SK-N-MC (cell line): ENCODE measurements around the gene DCAF8L2.
"Not testable (repeated sequence)": the region's sequence is repeated elsewhere in the genome, so short reads cannot be mapped to it uniquely, and the experiment has no call there.

Source experiments
- DNase-seq: peaks from one replicate; pipeline ENCODE4 v3.0.0-alpha.2; 2011; ENCODE audit warnings: low read depth, low spot score
- H3K27ac ChIP-seq: fragments of 200-600 bp; sonication (generic); 2 replicates; pipeline ENCODE4 v1.5.1; 2016; ENCODE audit warnings: mixed run types
- H3K36me3 ChIP-seq: fragments of 200-600 bp; sonication (generic); 2 replicates; pipeline ENCODE4 v1.6.1; 2017; ENCODE audit warnings: antibody characterized with exemption, low read length, mixed read lengths; ENCODE audit not compliant: insufficient read depth
- H3K4me3 ChIP-seq: fragments of 200-600 bp; sonication (generic); 2 replicates; pipeline ENCODE4 v1.5.1; 2016
- H3K9ac ChIP-seq: fragments of 200-600 bp; sonication (generic); 2 replicates; pipeline ENCODE4 v1.8.0; 2017; ENCODE audit warnings: mixed run types, mixed read lengths; ENCODE audit not compliant: insufficient read length
- H3K9me3 ChIP-seq: fragments of 200-600 bp; sonication (generic); 2 replicates; pipeline ENCODE4 v1.6.1; 2017; ENCODE audit warnings: low read depth, mild to moderate bottlenecking, antibody characterized with exemption, low read length, moderate library complexity, mixed read lengths
- EZH2 ChIP-seq: fragments of 200-600 bp; sonication (generic); IDR thresholded peaks from one replicate; pipeline ENCODE4 v1.6.1; 2017; ENCODE audit warnings: antibody characterized with exemption
- FOXP2 ChIP-seq: optimal IDR thresholded peaks from 2 replicates; pipeline ENCODE3; 2011; ENCODE audit warnings: mild to moderate bottlenecking, moderate library complexity; ENCODE audit not compliant: insufficient read depth; ENCODE audit errors: extremely low read length, control extremely low read depth
- POLR2AphosphoS5 ChIP-seq: IDR thresholded peaks from 2 replicates; pipeline ENCODE4 v1.6.1; 2012; ENCODE audit warnings: mild to moderate bottlenecking, low read depth, low read length, borderline replicate concordance

DCAF8L2 gene

DNA sequence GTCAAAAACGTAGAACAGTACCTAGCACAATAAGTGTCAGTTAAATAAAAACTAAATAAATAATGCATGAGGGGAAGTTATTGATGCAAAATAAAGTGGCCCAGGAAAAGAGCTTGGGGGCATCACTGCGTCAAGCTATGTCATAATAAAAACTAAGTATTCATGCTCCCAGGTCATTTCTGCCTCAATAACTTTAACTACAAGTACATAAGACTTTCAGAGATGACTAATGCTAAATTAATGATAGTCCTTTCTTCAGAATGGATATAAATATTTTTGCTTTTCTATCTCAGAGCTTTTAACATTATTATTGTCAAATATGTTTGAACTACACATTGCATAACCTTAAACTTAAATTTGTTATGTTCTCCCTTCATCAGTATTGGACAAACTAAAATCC is 125.5 kb downstream of the DCAF8L2 start:
- no peaks in the 10 kb centered on the region for H3K36me3 ChIP-seq
- no peak for TF ChIP-seq POLR2AphosphoS5
- no peak for TF ChIP-seq EZH2
- no peaks in the 10 kb centered on the region for H3K9me3 ChIP-seq
- DNase-seq = no peak
- no peak overlapping the region for H3K9ac ChIP-seq
- H3K27ac ChIP-seq = no peak overlapping the region
- no peak overlapping the region for H3K4me3 ChIP-seq

DNA sequence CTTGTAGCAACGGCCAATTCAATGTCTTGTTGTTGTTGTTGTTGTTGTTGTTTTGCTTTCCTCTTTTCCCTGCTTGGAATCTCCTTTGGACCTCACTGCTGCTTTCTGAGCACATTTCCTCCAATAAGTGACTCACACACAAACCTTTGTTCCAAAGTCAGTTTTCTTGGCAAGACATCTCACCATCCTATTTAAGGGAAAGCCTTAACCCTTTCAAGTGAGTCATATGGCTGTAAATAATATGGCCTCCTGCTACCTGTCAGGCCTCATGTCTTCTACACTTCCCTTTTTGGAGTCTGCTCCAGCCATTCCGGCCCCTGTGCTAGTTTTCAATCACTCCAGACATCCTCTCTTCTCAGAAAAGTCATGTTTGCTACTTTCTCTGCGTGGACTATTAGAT is 138.1 kb downstream of the DCAF8L2 start:
- Histone ChIP-seq H3K4me3 (no peak overlapping the region), H3K36me3 (no peaks in the 10 kb centered on the region), H3K27ac (no peak overlapping the region), H3K9me3 (no peaks in the 10 kb centered on the region), H3K9ac (no peak overlapping the region)
- no peak for TF ChIP-seq EZH2
- TF ChIP-seq POLR2AphosphoS5 = no peak
- no peak for TF ChIP-seq FOXP2
- DNase-seq = no peak

DNA sequence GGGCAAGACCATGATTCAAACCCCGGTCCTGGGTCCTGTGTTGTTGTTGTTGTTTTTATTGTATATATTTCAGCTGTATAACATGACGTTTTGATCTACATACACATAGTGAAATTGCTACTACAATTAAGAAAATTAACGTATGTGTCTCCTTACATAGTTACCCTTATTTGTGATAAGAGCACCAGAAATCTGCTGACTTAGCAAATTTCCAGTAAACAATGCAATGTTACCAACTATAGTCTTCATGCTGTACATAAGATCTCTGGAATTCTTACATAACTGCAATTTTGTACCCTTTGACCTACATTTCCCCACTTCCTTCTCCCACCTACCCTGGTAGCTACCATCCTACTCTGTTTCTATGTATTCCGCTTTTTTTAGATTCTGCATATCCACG is 141.8 kb downstream of the DCAF8L2 start:
- Histone ChIP-seq H3K9ac (no peak overlapping the region), H3K4me3 (no peak overlapping the region), H3K36me3 (no peaks in the 10 kb centered on the region), H3K27ac (no peak overlapping the region), H3K9me3 (no peaks in the 10 kb centered on the region)
- DNase-seq = no peak
- TF ChIP-seq FOXP2 (no peak), POLR2AphosphoS5 (no peak), EZH2 (no peak)

DNA sequence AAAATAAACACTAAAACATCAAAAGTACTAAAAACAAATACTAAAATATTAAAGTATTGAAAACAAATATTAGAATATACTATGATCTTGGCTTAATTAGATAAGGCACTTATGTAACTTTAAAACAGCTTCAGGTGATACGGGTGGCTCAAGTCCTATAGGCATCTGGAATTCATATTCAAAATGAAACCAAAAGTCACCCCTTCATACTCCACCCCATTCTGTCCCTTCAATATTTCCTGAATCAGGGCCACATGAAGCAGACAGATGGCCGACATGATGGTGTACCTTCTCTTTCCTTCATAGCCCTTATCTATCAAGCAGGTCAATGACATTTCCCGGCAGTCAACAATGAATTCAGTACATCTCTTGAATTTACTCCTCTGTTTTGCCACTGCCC is 145.8 kb downstream of the DCAF8L2 start:
- no peaks in the 10 kb centered on the region for H3K36me3 ChIP-seq
- no peaks in the 10 kb centered on the region for H3K9me3 ChIP-seq
- no peak overlapping the region for H3K27ac ChIP-seq
- TF ChIP-seq FOXP2 = no peak
- no peak for TF ChIP-seq POLR2AphosphoS5
- TF ChIP-seq EZH2 = no peak
- no peak overlapping the region for H3K4me3 ChIP-seq
- H3K9ac ChIP-seq = no peak overlapping the region
- no peak for DNase-seq

DNA sequence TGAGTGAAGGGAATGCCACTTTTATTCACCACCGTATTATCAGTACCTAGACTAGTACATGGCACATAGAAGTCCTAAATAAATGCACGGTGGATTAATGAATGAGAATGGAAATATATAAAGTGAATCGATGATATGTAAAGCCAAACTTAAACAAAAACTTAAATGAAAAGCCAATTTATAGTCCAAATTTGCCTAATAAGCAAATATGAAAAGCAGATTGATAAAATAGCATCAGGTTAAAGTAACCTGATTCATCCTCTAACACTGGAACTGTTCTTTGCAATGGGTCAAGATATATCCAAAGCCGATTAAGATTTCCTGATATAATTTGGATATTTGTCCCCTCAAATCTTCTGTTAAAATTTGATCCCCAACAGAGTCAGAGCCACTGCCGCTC is 150.8 kb downstream of the DCAF8L2 start:
- no peak overlapping the region for H3K4me3 ChIP-seq
- H3K9ac ChIP-seq = no peak overlapping the region
- no peak for TF ChIP-seq POLR2AphosphoS5
- H3K27ac ChIP-seq = no peak overlapping the region
- no peaks in the 10 kb centered on the region for H3K9me3 ChIP-seq
- no peaks in the 10 kb centered on the region for H3K36me3 ChIP-seq
- DNase-seq = no peak

DNA sequence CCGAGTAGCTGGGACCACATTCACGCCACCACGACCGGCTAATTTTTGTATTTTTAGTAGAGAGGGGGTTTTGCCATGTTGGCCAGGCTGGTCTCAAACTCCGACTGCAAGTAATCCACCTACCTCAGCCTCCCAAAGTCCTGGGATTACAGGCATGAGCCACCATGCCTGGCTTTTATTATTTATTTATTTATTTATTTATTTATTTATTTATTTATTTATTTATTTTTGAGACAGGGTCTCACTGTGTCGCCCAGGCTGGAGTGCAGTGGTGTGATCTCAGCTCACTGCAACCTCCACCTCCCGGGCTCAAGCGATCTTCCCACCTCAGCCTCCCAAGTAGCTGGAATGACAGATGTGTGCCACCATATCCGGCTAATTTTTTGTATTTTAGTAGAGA is 153.4 kb downstream of the DCAF8L2 start:
- not testable (repeated sequence) for H3K9ac ChIP-seq, H3K4me3 ChIP-seq, H3K9me3 ChIP-seq, H3K36me3 ChIP-seq, DNase-seq, H3K27ac ChIP-seq

DNA sequence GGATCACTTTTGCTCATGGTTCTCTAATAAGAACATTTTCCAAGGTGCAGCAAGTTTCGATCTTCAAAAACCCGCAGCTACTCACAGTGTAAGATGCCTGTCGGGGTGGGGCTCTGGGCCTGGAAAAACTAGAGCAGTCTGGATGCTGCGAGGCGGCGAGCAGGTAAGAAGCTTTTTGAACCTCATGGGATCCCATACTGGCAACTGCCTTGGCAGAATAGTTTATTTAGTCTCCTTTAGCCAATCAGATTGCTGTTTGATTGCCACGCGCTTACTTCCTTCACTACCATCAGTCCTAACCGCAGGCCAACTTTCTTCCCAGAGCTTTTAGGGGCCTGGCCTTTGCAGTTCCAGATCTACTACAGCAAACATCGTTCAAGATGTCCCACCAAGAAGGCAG is 156.4 kb downstream of the DCAF8L2 start:
- Histone ChIP-seq H3K4me3 (no peak overlapping the region), H3K9me3 (no peaks in the 10 kb centered on the region), H3K36me3 (no peaks in the 10 kb centered on the region), H3K27ac (no peak overlapping the region), H3K9ac (no peak overlapping the region)
- no peak for DNase-seq
- no peak for TF ChIP-seq EZH2
- no peak for TF ChIP-seq FOXP2
- TF ChIP-seq POLR2AphosphoS5 = no peak

DNA sequence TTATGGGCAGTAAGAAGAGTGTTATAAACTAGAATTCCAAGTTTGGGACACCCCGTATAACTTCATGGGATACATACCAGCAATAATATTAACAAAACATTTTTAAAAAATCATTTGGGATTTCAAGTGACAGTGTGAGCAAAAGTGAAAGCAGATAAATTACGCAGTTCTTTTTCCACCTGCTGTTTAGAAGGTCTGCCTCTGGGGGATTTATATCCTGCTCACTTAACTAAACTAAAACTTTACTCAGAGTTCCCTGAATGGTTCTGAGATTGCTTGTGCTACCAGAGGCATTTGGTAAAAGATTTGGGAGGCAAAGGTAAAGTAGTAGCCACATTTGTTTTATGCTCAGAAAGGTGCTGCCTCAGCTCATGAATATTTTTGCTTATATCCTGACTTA is 160.2 kb downstream of the DCAF8L2 start:
- not testable (repeated sequence) for H3K9ac ChIP-seq, H3K9me3 ChIP-seq, DNase-seq, H3K4me3 ChIP-seq, H3K27ac ChIP-seq, H3K36me3 ChIP-seq

DNA sequence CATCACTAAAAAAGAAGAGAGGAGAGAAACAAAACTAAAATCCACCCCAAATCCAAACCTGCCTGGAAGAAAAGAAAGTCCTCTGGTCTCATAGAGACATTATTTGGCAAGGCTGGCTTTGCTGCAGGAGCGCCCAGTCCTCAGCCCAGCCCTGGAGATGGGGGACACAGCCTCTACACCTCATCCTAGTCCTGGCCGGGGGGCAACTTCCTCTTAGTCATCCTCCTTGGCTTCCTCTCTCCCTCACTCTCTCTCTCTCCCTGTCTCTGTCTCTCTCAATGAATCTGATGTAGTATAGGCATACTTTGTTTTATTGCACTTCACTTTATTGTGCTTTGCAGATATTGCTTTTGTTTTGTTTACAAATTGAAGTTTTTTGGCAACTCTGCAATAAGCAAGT is 161.8 kb downstream of the DCAF8L2 start:
- Histone ChIP-seq H3K9ac (no peak overlapping the region), H3K9me3 (no peaks in the 10 kb centered on the region), H3K36me3 (no peaks in the 10 kb centered on the region), H3K27ac (no peak overlapping the region), H3K4me3 (no peak overlapping the region)
- TF ChIP-seq POLR2AphosphoS5 (no peak), EZH2 (no peak), FOXP2 (no peak)
- DNase-seq = no peak

DNA sequence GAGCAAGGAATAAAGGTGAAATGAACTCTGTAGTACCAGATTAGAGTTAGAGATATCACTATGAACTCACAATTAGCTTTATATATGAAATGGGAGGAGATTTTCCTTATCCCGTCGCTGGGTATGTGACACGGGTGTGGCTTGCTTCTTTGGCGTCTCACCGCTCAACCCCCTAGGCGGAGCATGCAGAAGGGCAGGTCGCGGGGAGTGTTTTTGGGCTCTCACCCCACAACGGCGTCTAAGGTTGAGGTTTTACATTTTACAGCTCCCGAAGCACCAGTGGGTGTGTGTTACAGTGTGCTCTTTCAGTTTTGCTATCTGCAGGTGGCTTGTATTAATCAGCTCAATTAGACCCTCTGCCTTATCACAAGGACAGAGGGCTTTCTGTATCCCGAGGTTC is 175.6 kb downstream of the DCAF8L2 start:
- TF ChIP-seq POLR2AphosphoS5 (no peak), FOXP2 (no peak), EZH2 (no peak)
- Histone ChIP-seq H3K9me3 (no peaks in the 10 kb centered on the region), H3K9ac (no peak overlapping the region), H3K4me3 (no peak overlapping the region), H3K36me3 (no peaks in the 10 kb centered on the region), H3K27ac (no peak overlapping the region)
- DNase-seq = no peak
